Lower leg skin (tissue), 4 donors: ENCODE data around the gene RERE. TPM values are rescaled to one million over a fixed set of nuclear protein-coding genes. Genes with fewer than 3 reads are reported as not detected.

ENCODE experiments used
- DNase-seq, 2 donors: peaks; one replicate each; pipeline ENCODE4 v3.0.0-alpha.2; 2019; ENCODE audit warnings: low spot score in 2 of 2
- H3K4me3 ChIP-seq: fragments of 200-600 bp; sonication (generic); 2 replicates; pipeline ENCODE4 v1.5.1; 2017; ENCODE audit warnings: mild to moderate bottlenecking, low read depth; ENCODE audit not compliant: poor library complexity, severe bottlenecking
- POLR2A ChIP-seq, 2 donors: fragments of 450-650 bp; IDR thresholded peaks; one replicate each; pipeline ENCODE4 v1.6.1; 2016 to 2017; ENCODE audit warnings: antibody characterized with exemption in 2 of 2, mild to moderate bottlenecking in 1 of 2, moderate library complexity in 1 of 2
- WGBS, 2 donors: methylation state at CpG; one replicate each; pipeline ENCODE4 v1.1.5; 2018; 5-methylcytosine and 5-hydroxymethylcytosine counted together
- intact Hi-C: fragments of 100-400 bp; cut with DNase I; formaldehyde crosslinking; loops from one replicate; pipeline ENCODE4 v1.15.0; 2023; ENCODE audit warnings: low total_unique reads
- total RNA-seq, 4 donors: library from RNA; depleted of rRNA; stranded (reverse); fragments of >200 nt; gene quantifications; one replicate each; pipeline ENCODE4 v1.1.0, GENCODE V29; 2016
- TF ChIP-seq, protein P1 (sequence below), 3 donors: fragments of 450-650 bp; IDR thresholded peaks; one replicate each; pipeline ENCODE4 v1.5.1; 2016; ENCODE audit warnings: antibody characterized with exemption in 3 of 3, mild to moderate bottlenecking in 3 of 3, moderate library complexity in 2 of 3

RERE gene
- total RNA-seq, 4 donors from 2014 or later = 41.0 to 84.9 (median 76.8) TPM

DNA sequence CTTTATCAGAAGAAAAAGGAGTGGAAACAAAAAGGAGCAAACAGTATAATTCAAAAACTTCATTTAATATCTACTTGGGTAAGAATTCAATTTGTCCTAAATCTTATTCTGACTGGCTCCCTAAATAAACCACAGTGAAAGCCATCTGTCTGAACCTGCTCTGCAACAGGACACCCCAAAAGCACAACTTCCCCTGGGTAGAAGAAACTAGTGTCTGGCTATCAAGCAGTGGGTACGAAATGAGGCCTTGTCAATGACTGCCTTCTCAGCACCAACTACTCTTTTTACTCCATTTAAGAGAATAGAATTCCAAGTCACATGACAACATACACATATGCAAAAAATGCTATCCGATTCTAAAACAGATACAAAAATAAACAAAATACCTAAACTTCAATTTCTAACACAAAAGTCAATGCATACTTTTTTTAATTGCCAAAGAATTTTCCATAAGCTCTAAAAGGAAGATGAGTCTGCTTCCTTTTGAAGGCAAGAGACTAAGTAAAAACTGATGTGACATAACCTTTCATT, 292.7 kb downstream of the RERE start:
- intact Hi-C loops = no loop called here
- H3K4me3 ChIP-seq = no peak overlapping the region
- TF ChIP-seq, protein P1, sequence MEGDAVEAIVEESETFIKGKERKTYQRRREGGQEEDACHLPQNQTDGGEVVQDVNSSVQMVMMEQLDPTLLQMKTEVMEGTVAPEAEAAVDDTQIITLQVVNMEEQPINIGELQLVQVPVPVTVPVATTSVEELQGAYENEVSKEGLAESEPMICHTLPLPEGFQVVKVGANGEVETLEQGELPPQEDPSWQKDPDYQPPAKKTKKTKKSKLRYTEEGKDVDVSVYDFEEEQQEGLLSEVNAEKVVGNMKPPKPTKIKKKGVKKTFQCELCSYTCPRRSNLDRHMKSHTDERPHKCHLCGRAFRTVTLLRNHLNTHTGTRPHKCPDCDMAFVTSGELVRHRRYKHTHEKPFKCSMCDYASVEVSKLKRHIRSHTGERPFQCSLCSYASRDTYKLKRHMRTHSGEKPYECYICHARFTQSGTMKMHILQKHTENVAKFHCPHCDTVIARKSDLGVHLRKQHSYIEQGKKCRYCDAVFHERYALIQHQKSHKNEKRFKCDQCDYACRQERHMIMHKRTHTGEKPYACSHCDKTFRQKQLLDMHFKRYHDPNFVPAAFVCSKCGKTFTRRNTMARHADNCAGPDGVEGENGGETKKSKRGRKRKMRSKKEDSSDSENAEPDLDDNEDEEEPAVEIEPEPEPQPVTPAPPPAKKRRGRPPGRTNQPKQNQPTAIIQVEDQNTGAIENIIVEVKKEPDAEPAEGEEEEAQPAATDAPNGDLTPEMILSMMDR (IDR thresholded peaks at IDR 0.05) = no peak
- no peak for TF ChIP-seq POLR2A (IDR thresholded peaks at IDR 0.05)
- 13 to 17% methylated on average over 2 of the region's 2 CpGs for WGBS, 2 donors
- no peak for DNase-seq

DNA sequence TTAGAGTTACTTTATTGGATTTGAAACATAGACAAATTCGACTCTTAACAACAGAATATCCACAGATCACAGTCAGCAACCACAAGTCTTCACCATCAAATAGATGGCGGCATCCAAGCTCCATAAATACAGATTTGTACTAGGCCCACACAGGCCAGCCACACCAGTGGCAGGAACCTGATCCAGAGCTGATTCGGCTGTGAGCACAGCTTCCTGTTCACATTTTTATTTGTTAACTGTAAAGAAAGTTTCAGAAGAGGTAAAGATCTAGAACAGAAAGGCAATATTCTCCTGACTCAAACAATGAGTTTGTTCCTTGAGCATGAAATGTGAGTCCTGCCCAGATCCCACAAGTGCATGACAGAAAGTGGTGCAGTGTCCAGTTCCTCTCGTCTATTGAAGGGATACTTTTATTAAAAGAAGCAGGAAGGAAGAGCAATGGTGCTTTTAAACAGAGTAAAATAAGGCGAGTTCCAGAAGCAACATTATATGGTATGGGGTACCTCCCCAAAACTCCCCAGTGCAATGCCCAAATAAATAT, 293.7 kb downstream of the RERE start:
- no peak overlapping the region for H3K4me3 ChIP-seq
- TF ChIP-seq POLR2A (IDR thresholded peaks at IDR 0.05) = no peak
- TF ChIP-seq, protein P1 (IDR thresholded peaks at IDR 0.05) = no peak
- intact Hi-C loops = no loop called here
- WGBS, 2 donors = 40 to 45% methylated on average over 5 of the region's 5 CpGs
- no peak for DNase-seq

DNA sequence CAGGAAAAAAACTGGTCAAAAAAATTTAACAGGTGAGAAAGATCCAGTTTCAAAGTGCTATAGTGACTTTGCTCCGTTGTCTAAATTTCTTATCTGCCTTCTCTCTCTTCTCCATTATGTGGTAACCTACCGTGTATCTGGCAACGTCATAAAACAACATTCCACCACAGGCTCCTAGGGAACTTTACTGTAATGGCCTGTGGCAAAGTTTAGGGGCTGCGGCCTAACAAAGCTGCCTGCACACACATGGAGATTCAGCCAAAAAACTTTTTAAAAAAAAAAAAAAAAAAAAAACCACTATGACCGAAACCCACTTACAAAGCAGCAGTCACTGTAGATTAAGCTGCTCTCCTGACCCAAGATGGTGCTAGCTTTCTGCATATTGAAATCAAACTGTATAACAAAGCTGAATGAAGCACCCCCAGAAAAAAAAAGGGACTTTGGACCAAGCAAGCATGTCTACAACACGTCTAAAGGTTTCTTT, 296.9 kb downstream of the RERE start:
- no peak overlapping the region for H3K4me3 ChIP-seq
- DNase-seq = no peak
- no peak for TF ChIP-seq POLR2A (IDR thresholded peaks at IDR 0.05)
- TF ChIP-seq, protein P1 (IDR thresholded peaks at IDR 0.05) = no peak
- intact Hi-C loops = no loop called here
- WGBS, 2 donors = 44 to 45% methylated on average over 6 of the region's 6 CpGs

- WGBS, 2 donors = 97 to 100% methylated on average over 1 of the region's 1 CpG
- intact Hi-C loops = no loop called here
- DNase-seq = no peak
- TF ChIP-seq, protein P1 (IDR thresholded peaks at IDR 0.05) = no peak
- TF ChIP-seq POLR2A (IDR thresholded peaks at IDR 0.05) = no peak
- H3K4me3 ChIP-seq = no peak overlapping the region
Measured at GRCh38 chr1:8519167-8519566, 298.3 kb downstream of the RERE start.

- TF ChIP-seq, protein P1 (IDR thresholded peaks at IDR 0.05) = no peak
- TF ChIP-seq POLR2A (IDR thresholded peaks at IDR 0.05) = no peak
- DNase-seq = no peak
- intact Hi-C loops = no loop called here
- no peak overlapping the region for H3K4me3 ChIP-seq
- 84 to 89% methylated on average over 3 of the region's 3 CpGs for WGBS, 2 donors
Measured at GRCh38 chr1:8518490-8518801, 299.0 kb downstream of the RERE start.
